HG03469 (cell line): ENCODE data around the gene CAVIN3.

ENCODE experiments used
- ATAC-seq: cut with Tn5 transposase; IDR thresholded peaks from one replicate; pipeline ENCODE4 v1.9.1; 2021; ENCODE audit warnings: mild to moderate bottlenecking, moderate library complexity, moderate number of reproducible peaks; ENCODE audit not compliant: unreplicated experiment

Gene CAVIN3

DNA sequence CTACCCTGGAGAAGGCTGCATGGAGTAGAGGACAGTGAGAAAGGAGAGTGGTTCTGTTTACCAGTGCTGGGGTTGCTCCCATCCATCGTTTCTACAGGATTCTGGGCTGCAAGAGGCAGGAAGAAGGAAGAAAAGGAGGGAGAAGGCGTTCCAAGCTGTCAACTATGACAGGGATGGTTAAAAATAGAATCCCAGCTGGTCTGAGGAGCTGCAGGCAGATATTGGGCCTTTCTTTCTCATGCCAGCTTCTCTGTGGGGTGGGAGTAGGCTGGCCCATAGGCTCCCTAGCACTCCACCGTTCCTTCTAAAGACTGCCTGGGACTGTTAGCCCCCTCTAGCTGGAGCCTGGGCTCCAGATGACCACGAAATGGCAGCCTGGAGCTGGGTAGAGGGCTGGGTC, 47.1 kb downstream of the CAVIN3 start:
- no peak for ATAC-seq

DNA sequence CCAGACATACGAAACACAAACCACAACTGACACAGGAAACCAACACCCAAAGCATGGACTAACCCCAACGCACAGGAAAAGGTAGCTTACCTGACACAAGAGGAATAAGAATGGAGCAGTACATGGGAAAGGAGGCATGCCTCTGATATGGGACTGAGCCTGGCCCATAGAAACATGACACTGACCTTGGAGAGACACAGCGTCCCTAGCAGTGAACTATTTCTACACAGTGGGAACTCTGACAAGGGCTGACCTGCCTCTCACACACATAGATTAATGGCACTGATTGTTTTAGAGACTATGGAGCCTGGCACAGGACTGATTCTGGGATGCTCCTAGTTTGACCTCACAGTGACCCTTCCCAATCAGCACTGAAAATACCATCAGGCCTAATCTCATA, 48.7 kb downstream of the CAVIN3 start:
- no peak for ATAC-seq

DNA sequence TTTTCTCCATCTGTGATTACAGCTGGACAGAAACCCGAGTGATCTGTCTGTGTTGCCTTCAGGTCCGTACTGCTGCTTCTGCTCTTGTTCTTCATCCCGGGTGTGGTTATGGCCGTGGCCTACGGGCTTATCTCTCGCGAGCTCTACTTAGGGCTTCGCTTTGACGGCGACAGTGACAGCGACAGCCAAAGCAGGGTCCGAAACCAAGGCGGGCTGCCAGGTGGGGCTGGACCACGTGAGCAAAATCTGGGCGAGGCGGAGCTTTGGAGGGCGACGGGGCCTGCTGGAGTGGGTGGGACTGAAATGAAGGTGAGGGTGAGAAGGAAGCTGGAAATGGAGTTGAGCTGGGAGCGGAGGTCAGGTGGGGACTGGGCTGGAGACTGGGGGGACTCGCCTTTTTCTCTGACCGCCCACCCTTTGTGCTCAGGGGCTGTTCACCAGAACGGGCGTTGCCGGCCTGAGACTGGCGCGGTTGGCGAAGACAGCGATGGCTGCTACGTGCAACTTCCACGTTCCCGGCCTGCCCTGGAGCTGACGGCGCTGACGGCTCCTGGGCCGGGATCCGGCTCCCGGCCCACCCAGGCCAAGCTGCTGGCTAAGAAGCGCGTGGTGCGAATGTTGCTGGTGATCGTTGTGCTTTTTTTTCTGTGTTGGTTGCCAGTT, 49.6 kb downstream of the CAVIN3 start:
- ATAC-seq = no peak

DNA sequence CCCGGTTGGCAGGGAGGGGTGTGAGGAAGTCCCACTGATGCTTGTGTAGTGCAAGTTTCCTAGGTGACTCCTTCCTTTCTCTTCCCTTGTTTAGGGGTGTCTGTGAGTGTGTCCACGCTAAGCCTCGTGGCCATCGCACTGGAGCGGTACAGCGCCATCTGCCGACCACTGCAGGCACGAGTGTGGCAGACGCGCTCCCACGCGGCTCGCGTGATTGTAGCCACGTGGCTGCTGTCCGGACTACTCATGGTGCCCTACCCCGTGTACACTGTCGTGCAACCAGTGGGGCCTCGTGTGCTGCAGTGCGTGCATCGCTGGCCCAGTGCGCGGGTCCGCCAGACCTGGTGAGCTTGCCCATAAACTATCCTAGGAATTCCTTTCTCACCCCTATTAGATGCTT, 50.3 kb downstream of the CAVIN3 start:
- ATAC-seq = no peak
